Measurements from ENCODE around the gene PDE10A. TPM values are rescaled to one million over a fixed set of nuclear protein-coding genes. Genes with fewer than 3 reads are reported as not detected.

Gene PDE10A
- total and polyA plus RNA-seq, 2 of the 8 experiments (the other 6 are each of a cell fraction or from before 2014, with no cell fraction given), result 1.1 to 2.4 TPM

DNA sequence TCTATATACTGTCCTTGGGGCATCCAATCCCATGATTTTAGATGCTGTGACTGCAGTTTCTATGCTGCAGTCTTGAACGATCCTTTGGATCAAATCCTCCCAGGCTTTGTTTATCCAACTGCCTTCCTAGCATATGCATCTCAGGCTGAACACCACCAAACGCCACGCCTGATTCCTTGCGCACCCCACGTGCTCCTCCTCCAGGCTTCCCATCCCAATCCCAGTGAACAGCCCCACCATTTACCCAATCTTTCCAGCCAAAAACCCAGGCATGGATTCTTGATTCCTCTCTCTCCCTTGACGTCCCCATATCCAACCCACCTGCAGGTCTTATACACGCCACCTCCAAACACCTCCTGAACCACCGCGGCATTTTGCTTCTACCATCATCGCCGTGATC, 7.8 kb downstream of the PDE10A start:
- Histone ChIP-seq H3K14ac (ENCODE audit: insufficient read length) (no peak overlapping the region), H3K79me2 (ENCODE audit: control insufficient read depth in 1 of 2, insufficient read depth in 2 of 2, low read length in 2 of 2) (no peaks in the 10 kb centered on the region), H3K36me3 (ENCODE audit: control insufficient read depth in 2 of 4, insufficient read depth in 4 of 4, low read length in 3 of 4) (no peaks in the 10 kb centered on the region), H3K27ac (ENCODE audit: low read depth, low read length) (no peak overlapping the region), H3K9ac (replicated peaks in 1 of 4; ENCODE audit: extremely low read depth in 1 of 4, low read depth in 3 of 4, low read length in 3 of 4) (no peak overlapping the region), H3K4me1 (replicated peaks in 1 of 4; ENCODE audit: control insufficient read depth in 3 of 4, insufficient read depth in 4 of 4, low read length in 3 of 4) (peaks cover under 1 to 11% (median 4%) of the 10 kb centered on the region in 4 experiments), H2AFZ (ENCODE audit: low read length) (no peak overlapping the region), H4K20me1 (replicated peaks in 1 of 2; ENCODE audit: control insufficient read depth in 1 of 2, insufficient read depth in 2 of 2, low read length in 2 of 2) (no peaks in the 10 kb centered on the region), H2BK15ac (ENCODE audit: low read length) (no peak overlapping the region), H3K23ac (ENCODE audit: insufficient read length) (no peak overlapping the region), H4K5ac (ENCODE audit: insufficient read length, low read depth, low read length) (no peak overlapping the region), H4K91ac (replicated peaks; ENCODE audit: insufficient read length, low read length) (no peak overlapping the region), H2BK20ac (ENCODE audit: low read length) (no peak overlapping the region), H3K4me3 (ENCODE audit: extremely low read depth in 1 of 4, insufficient read depth in 2 of 4, low read depth in 3 of 4, low read length in 4 of 4) (no peak overlapping the region), H3K4me2 (ENCODE audit: insufficient read depth in 1 of 2, low read depth in 2 of 2, low read length in 2 of 2) (no peak overlapping the region), H3K9me3 (ENCODE audit: insufficient read depth in 2 of 2, low read depth in 1 of 2, low read length in 1 of 2) (no peaks in the 10 kb centered on the region), H2AK5ac (ENCODE audit: low read depth, low read length) (0 out of 2 replicates have a peak overlapping the region, but pooled peaks have one; percentile 13), H3K79me1 (ENCODE audit: low read depth, low read length) (no peaks in the 10 kb centered on the region), H3K4ac (replicated peaks; ENCODE audit: insufficient read length, low read depth, low read length) (no peak overlapping the region), H2BK5ac (ENCODE audit: low read depth, low read length) (no peak overlapping the region), H3K56ac (replicated peaks; ENCODE audit: insufficient read length, low read depth, low read length) (no peak overlapping the region), H3K23me2 (ENCODE audit: low read depth, low read length) (no peaks in the 10 kb centered on the region; the same call in 1 of the 2 replicates), H2BK120ac (replicated peaks; ENCODE audit: low read depth, low read length) (no peak overlapping the region), H3K27me3 (replicated peaks in 1 of 4; ENCODE audit: control insufficient read depth in 3 of 4, extremely low read depth in 1 of 4, insufficient read depth in 3 of 4, low read length in 3 of 4) (peaks cover 9 to 20% (median 19%) of the 10 kb centered on the region in 4 experiments), H3K18ac (ENCODE audit: extremely low read depth, low read length) (no peak overlapping the region), H4K8ac (ENCODE audit: extremely low read depth, insufficient read depth, low read length) (no peak overlapping the region), H2BK12ac (ENCODE audit: low read depth, low read length) (no peak overlapping the region)
- no peak for TF ChIP-seq RBBP5 (IDR thresholded peaks at IDR 0.05; ENCODE audit: borderline replicate concordance, low read depth, low read length)
- no peak for TF ChIP-seq CBX8 (IDR thresholded peaks at IDR 0.05; ENCODE audit: borderline replicate concordance, low read depth, low read length)
- POLR2A ChIA-PET (ENCODE audit: partially characterized antibody), result no interaction called here
- CTCF ChIA-PET (ENCODE audit: partially characterized antibody), result interaction anchor here (0.6 kb wide), 1 partner anchor 304 kb away, joined by 3 read pairs; no protein-coding TSS in a partner anchor
- 87% methylated on average over 11 of the region's 11 CpGs; no CpG with 5 or more reads in 1 of the 2 experiments for WGBS, 2 experiments (ENCODE audit: extremely low coverage in 1 of 2, insufficient coverage in 1 of 2, insufficient read length in 1 of 2, insufficient replicate concordance in 2 of 2, low coverage in 1 of 2, low lambda C conversion rate in 2 of 2, missing lambda C conversion rate in 1 of 2)
- FAIRE-seq (no peak), DNase-seq (ENCODE audit: low read depth in 1 of 2, low spot score in 2 of 2) (no peak)
